Measurements from ENCODE around the gene REEP1. TPM values are rescaled to one million over a fixed set of nuclear protein-coding genes. Genes with fewer than 3 reads are reported as not detected.

The REEP1 gene
- total RNA-seq, 4 donors from 2014 or later: 1.7 to 12.0 (median 3.6) TPM

DNA sequence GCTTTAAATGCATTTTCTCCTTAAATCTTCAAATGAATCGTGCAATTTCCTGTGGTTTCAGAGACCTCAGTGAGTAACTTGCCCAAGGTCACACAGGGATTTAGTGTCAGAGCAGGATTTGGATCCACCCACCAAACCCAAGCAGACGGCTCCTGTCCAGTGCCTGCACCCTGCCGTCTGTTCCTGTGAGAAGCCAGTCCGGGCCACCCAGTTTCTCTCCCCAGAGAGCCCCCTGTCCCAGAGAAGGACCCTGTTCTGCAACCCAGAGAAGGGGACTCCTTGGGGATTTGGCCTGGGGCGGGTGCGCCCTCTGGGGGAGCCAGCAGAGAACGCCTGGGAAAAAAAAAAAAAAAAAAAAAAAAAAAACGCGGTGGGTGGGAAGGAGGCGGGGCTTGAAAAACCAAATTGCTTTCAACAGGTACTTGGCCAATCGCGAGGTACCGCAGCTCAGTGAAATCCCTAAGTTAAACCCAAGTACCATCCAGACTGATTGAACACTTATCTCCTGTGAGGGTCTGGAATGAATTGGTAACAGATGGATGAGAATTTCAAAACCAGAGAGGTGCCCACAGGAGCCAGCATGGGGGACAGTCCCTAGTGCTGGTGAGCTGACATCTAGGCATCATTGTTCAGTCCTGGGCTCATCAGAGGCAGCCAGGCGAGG is 30.9 kb upstream of the REEP1 start:
- peak overlapping the region in 1 of 4 donors; percentile 47 for H3K27ac ChIP-seq
- TF ChIP-seq, protein P1, sequence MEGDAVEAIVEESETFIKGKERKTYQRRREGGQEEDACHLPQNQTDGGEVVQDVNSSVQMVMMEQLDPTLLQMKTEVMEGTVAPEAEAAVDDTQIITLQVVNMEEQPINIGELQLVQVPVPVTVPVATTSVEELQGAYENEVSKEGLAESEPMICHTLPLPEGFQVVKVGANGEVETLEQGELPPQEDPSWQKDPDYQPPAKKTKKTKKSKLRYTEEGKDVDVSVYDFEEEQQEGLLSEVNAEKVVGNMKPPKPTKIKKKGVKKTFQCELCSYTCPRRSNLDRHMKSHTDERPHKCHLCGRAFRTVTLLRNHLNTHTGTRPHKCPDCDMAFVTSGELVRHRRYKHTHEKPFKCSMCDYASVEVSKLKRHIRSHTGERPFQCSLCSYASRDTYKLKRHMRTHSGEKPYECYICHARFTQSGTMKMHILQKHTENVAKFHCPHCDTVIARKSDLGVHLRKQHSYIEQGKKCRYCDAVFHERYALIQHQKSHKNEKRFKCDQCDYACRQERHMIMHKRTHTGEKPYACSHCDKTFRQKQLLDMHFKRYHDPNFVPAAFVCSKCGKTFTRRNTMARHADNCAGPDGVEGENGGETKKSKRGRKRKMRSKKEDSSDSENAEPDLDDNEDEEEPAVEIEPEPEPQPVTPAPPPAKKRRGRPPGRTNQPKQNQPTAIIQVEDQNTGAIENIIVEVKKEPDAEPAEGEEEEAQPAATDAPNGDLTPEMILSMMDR (IDR thresholded peaks at IDR 0.05): peak in 5 of 6 experiments; percentile 37 to 63 (median 48)
- TF ChIP-seq POLR2A (IDR thresholded peaks at IDR 0.05): no peak
- no peaks in the 10 kb centered on the region for H3K27me3 ChIP-seq
- no peaks in the 10 kb centered on the region for H3K9me3 ChIP-seq
- peak; percentile 21 to 66 (median 51) for DNase-seq
- H3K4me1 ChIP-seq: peaks cover 0 to 17% (median 2%) of the 10 kb centered on the region in 4 donors
- H3K4me3 ChIP-seq: peak overlapping the region in 1 of 4 donors; percentile 9
- no peaks in the 10 kb centered on the region for H3K36me3 ChIP-seq

- peaks cover 0 to 17% (median 2%) of the 10 kb centered on the region in 4 donors for H3K4me1 ChIP-seq
- no peaks in the 10 kb centered on the region for H3K9me3 ChIP-seq
- H3K36me3 ChIP-seq: no peaks in the 10 kb centered on the region
- no peak overlapping the region for H3K4me3 ChIP-seq
- peak in 1 of 3 donors; percentile 66 for DNase-seq
- H3K27ac ChIP-seq: peak overlapping the region in 2 of 4 donors; percentile 47 to 75
- TF ChIP-seq POLR2A (IDR thresholded peaks at IDR 0.05): no peak
- TF ChIP-seq, protein P1 (IDR thresholded peaks at IDR 0.05): peak in 1 of 6 experiments; percentile 2
- no peaks in the 10 kb centered on the region for H3K27me3 ChIP-seq
These were observed 30.0 kb upstream of the REEP1 start for GRCh38 chr2:86367499-86367777.

DNA sequence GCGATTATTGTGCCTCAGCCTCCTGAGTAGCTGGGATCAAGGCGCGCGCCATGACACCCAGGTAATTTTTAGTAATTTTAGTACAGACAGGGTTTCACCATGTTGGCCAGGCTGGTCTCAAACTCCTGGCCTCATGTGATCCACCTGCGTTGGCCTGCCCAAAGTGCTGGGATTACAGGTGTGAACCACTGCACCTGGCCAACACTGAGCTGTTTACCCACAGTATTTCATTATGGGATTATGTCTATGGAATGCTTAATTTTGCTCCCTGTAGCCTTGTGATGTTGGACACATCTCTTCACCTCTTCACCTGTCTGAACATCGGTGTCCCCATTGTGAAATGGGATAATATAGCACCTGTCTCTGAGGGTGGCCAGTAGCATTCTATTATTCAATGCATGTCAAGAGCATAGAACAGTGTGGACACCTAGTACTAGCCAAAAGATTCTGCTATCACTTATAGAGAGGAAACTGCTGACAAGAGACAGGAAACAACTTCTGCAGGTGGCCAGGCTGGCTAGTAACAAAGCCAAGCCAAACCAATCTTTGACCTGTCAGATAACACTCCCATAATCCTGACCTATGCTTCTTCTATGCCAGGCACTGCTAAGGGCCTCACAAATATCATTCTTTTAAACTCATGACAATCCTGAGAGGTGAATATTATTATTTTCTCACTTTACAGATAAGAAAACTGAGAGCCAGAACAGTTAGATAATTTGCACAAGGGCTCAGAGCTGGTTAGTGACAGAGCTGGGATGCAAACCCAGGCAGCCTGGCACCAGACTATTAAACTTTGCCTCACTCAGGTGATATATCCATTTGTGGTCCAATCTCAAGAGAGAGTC is 29.4 kb upstream of the REEP1 start:
- no peaks in the 10 kb centered on the region for H3K9me3 ChIP-seq
- H3K36me3 ChIP-seq: no peaks in the 10 kb centered on the region
- H3K27me3 ChIP-seq: no peaks in the 10 kb centered on the region
- peak overlapping the region in 2 of 4 donors; percentile 47 to 75 for H3K27ac ChIP-seq
- no peak for DNase-seq
- TF ChIP-seq, protein P1 (IDR thresholded peaks at IDR 0.05): no peak
- no peak for TF ChIP-seq POLR2A (IDR thresholded peaks at IDR 0.05)
- H3K4me1 ChIP-seq: peaks cover 0 to 12% (median 2%) of the 10 kb centered on the region in 4 donors
- no peak overlapping the region for H3K4me3 ChIP-seq

GRCh38 chr2:86364894-86365293 is 27.5 kb upstream of the REEP1 start:
- peaks cover 0 to 11% (median 2%) of the 10 kb centered on the region in 4 donors for H3K4me1 ChIP-seq
- H3K4me3 ChIP-seq: no peak overlapping the region
- no peak for DNase-seq
- H3K27ac ChIP-seq: no peak overlapping the region
- no peaks in the 10 kb centered on the region for H3K27me3 ChIP-seq
- H3K36me3 ChIP-seq: no peaks in the 10 kb centered on the region
- no peak for TF ChIP-seq POLR2A (IDR thresholded peaks at IDR 0.05)
- TF ChIP-seq, protein P1 (IDR thresholded peaks at IDR 0.05): no peak
- H3K9me3 ChIP-seq: no peaks in the 10 kb centered on the region

DNA sequence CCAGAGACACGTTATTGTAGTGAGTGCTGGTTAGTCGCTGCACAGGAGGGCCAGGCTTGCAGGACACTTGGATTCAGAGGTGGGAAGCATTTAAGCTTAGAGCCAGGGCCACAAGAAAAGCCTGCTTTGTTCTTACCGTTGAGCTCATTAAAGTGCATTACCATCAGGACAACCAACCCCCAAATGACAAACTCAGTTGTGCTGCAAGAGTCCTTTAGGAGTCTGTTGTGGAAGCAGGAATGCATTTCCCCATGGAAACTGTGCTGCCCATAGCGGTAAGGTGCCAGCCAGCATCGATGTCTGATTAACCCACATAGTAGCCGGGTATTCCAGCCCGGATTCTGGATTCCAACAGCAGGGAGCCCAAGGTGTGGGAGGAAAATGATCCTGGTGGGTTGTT is 23.4 kb upstream of the REEP1 start:
- Histone ChIP-seq H3K4me3 (no peak overlapping the region), H3K9me3 (no peaks in the 10 kb centered on the region), H3K4me1 (peaks cover 0 to 5% (median 0%) of the 10 kb centered on the region in 4 donors), H3K27ac (no peak overlapping the region), H3K27me3 (no peaks in the 10 kb centered on the region), H3K36me3 (no peaks in the 10 kb centered on the region)
- DNase-seq: no peak
- TF ChIP-seq POLR2A (IDR thresholded peaks at IDR 0.05): no peak
- TF ChIP-seq, protein P1 (IDR thresholded peaks at IDR 0.05): no peak

Measured in Peyer's patch (tissue), 4 donors.